Astrocyte of the spinal cord (primary cell): Measurements from ENCODE around the gene AKIRIN2.

Experiments used
- DNase-seq: peaks from one replicate; pipeline ENCODE4 v3.0.0; 2011; ENCODE audit warnings: low read depth, low spot score
- H3K4me3 ChIP-seq: 2 replicates; pipeline ENCODE4 v1.5.1; 2011; ENCODE audit warnings: low read depth, mild to moderate bottlenecking, low read length, moderate library complexity
- CTCF ChIP-seq: IDR thresholded peaks from 2 replicates; pipeline ENCODE4 v1.5.1; 2012; ENCODE audit warnings: low read depth, mild to moderate bottlenecking, low read length, inconsistent platforms
- in situ Hi-C: cut with HindIII; loops from 2 replicates; pipeline ENCODE4 v1.10.0; 2017; ENCODE audit warnings: low sequenced_read_pairs

Gene AKIRIN2

GRCh38 chr6:87654122-87654521 lies 47.9 kb downstream of the AKIRIN2 start:
- TF ChIP-seq CTCF: no peak
- no peak for DNase-seq
- no peak overlapping the region for H3K4me3 ChIP-seq
- in situ Hi-C loops: no loop called here

DNA sequence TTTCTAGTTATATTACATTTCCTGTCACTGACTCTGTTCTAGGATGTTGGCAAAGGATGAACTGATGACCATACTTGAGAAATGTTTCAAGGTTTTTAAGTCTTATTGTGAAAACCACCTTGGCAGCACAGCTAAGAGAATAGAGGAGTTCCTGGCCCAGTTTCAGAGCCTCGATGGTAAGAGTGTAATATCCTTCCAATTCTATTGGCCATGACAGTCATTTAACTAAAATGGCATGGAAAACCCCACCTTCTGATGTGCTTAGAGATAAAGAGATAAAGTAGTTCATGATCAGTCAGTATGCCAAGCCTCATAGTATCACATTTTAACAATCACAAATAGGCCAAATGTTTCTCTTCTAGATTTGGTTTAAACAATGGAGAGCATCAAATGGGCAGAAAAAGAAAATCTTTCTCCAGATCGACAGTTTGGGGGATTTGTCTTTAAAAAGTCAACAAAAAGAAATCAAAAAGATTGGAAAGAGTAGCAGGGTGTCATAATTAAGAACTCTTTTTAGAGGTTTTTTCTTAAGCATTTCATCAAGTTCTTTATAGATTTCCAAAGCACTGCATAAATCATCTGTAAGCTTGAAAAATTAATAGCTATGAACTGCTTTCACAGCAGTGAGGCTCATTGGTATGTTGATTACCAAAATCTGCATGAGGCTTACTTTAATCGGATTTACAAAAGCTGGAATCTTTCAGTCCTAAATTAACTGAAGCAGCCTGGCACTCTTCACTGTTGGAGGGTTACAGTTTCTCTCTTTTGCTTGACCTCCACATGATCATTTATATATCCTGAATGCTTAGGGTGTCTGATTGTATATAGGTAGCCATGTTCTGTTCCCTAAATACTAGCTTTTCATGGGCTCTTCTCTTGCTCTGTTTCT lies 48.7 kb downstream of the AKIRIN2 start:
- no peak for TF ChIP-seq CTCF
- no peak for DNase-seq
- H3K4me3 ChIP-seq: no peak overlapping the region
- in situ Hi-C loops: no loop called here

GRCh38 chr6:87645080-87645479 lies 57.0 kb downstream of the AKIRIN2 start:
- H3K4me3 ChIP-seq: no peak overlapping the region
- no peak for TF ChIP-seq CTCF
- DNase-seq: no peak
- in situ Hi-C loops: no loop called here

- no peak for DNase-seq
- H3K4me3 ChIP-seq: no peak overlapping the region
- in situ Hi-C loops: no loop called here
- TF ChIP-seq CTCF: no peak
Measured at GRCh38 chr6:87641065-87641692, 60.9 kb downstream of the AKIRIN2 start.

DNA sequence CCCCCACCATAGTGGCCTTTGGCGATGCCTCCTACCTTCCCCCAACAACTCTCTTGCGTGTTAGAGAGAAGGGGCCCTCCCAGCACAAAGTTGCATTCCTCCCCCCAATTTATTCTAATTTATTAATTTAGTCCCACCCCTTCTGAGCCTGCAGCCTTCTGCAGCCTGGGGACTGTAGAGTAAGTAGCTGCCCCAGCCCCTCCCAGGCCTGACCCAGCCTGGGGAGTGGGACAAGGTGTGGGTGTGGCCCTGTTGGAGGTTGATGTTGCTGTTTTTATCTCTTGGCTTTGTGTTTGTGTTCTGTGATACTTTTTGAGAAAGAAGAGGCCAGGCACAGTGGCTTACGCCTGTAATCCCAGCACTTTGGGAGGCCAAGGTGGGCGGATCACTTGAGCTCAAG lies 62.7 kb downstream of the AKIRIN2 start:
- TF ChIP-seq CTCF: no peak
- H3K4me3 ChIP-seq: no peak overlapping the region
- no peak for DNase-seq
- in situ Hi-C loops: no loop called here

GRCh38 chr6:87637106-87637505 lies 64.9 kb downstream of the AKIRIN2 start:
- no peak overlapping the region for H3K4me3 ChIP-seq
- DNase-seq: no peak
- no peak for TF ChIP-seq CTCF
- in situ Hi-C loops: no loop called here
